ENCODE results near the gene CYB561D1.
A peak's percentile ranks its signal among the peaks of the same experiment; 100 is the strongest.

Gene CYB561D1

GRCh38 chr1:109501644-109502363, 7.9 kb downstream of the CYB561D1 start:
- peak in 1 of 6 experiments; percentile 57 for DNase-seq

GRCh38 chr1:109502364-109502851, 8.5 kb downstream of the CYB561D1 start:
- DNase-seq: peak; percentile 58 to 86 (median 78)

GRCh38 chr1:109503935-109504334, 10.0 kb downstream of the CYB561D1 start:
- DNase-seq: peak in 2 of 6 experiments; percentile 20 to 21

GRCh38 chr1:109504974-109505373, 11.1 kb downstream of the CYB561D1 start:
- DNase-seq: peak in 1 of 6 experiments; percentile 8

- peak in 1 of 6 experiments; percentile 5 for DNase-seq
Measured at GRCh38 chr1:109508001-109508872, 14.3 kb downstream of the CYB561D1 start.

- DNase-seq: no peak
Measured at GRCh38 chr1:109508873-109509175, 14.9 kb downstream of the CYB561D1 start.

- peak; percentile 32 to 83 (median 63) for DNase-seq
Measured at GRCh38 chr1:109509176-109510134, 15.6 kb downstream of the CYB561D1 start, which contains the start of gene AMIGO1. Gene AMIGO1 (minus strand): TSS chr1:109509727. CDS start chr1:109508912, 815 bp downstream.

- no peak for DNase-seq
Measured at GRCh38 chr1:109513110-109513710, 19.3 kb downstream of the CYB561D1 start.

GRCh38 chr1:109514846-109515245, 21.0 kb downstream of the CYB561D1 start:
- no peak for DNase-seq

GRCh38 chr1:109516872-109517271, 23.0 kb downstream of the CYB561D1 start:
- DNase-seq: no peak

- no peak for DNase-seq
Measured at GRCh38 chr1:109517337-109517736, 23.4 kb downstream of the CYB561D1 start.

- DNase-seq: no peak
Measured at GRCh38 chr1:109521002-109521951, 27.4 kb downstream of the CYB561D1 start.

GRCh38 chr1:109522026-109522425, 28.1 kb downstream of the CYB561D1 start:
- no peak for DNase-seq

- DNase-seq: no peak
Measured at GRCh38 chr1:109523706-109524105, 29.8 kb downstream of the CYB561D1 start.

- DNase-seq: no peak
Measured at GRCh38 chr1:109527098-109527811, 33.4 kb downstream of the CYB561D1 start.

GRCh38 chr1:109527846-109528695, 34.2 kb downstream of the CYB561D1 start:
- no peak for DNase-seq

- DNase-seq: no peak
Measured at GRCh38 chr1:109528712-109529111, 34.8 kb downstream of the CYB561D1 start.

- DNase-seq: no peak
Measured at GRCh38 chr1:109529881-109530456, 36.1 kb downstream of the CYB561D1 start.

Data from stimulated activated naive CD4-positive, alpha-beta T cell (primary cell).